H9 (cell line): ENCODE measurements around the gene NDRG4. TPM values are rescaled to one million over a fixed set of nuclear protein-coding genes. Genes with fewer than 3 reads are reported as not detected.

Experiments used
- DNase-seq: peaks from one replicate; pipeline ENCODE4 v3.0.0-alpha.2; 2017
- H2AFZ ChIP-seq: one replicate; pipeline ENCODE4 v1.6.1; 2013; ENCODE audit warnings: mild to moderate bottlenecking, low read length, control low read depth, moderate library complexity
- H2AK5ac ChIP-seq: 2 replicates; pipeline ENCODE4 v1.6.1; 2013; ENCODE audit warnings: low read length, control low read depth, mixed read lengths; ENCODE audit not compliant: insufficient read length
- H2BK120ac ChIP-seq: one replicate; pipeline ENCODE4 v1.6.1; 2013; ENCODE audit warnings: low read depth, mild to moderate bottlenecking, low read length, control low read depth, inconsistent platforms; ENCODE audit not compliant: poor library complexity, severe bottlenecking
- H2BK12ac ChIP-seq: 2 replicates; pipeline ENCODE4 v1.6.1; 2013; ENCODE audit warnings: low read length, control low read depth, mixed read lengths, low read depth; ENCODE audit not compliant: insufficient read length
- H2BK15ac ChIP-seq: 2 replicates; pipeline ENCODE4 v1.6.1; 2013; ENCODE audit warnings: low read depth, low read length, control low read depth
- H2BK20ac ChIP-seq: one replicate; pipeline ENCODE4 v1.6.1; 2013; ENCODE audit warnings: low read depth, mild to moderate bottlenecking, low read length, control low read depth, inconsistent platforms; ENCODE audit not compliant: poor library complexity, severe bottlenecking
- H2BK5ac ChIP-seq: 2 replicates; pipeline ENCODE4 v1.6.1; 2013; ENCODE audit warnings: low read length, control low read depth, mixed read lengths; ENCODE audit not compliant: insufficient read length
- H3K14ac ChIP-seq: 2 replicates; pipeline ENCODE4 v1.6.1; 2013; ENCODE audit warnings: low read length, control low read depth; ENCODE audit not compliant: insufficient read depth
- H3K18ac ChIP-seq: 2 replicates; pipeline ENCODE4 v1.6.1; 2013; ENCODE audit warnings: low read depth, mild to moderate bottlenecking, mixed read lengths, low read length, control low read depth; ENCODE audit not compliant: insufficient read length
- H3K23ac ChIP-seq: 2 replicates; pipeline ENCODE4 v1.6.1; 2013; ENCODE audit warnings: low read length, control low read depth, mixed read lengths, low read depth; ENCODE audit not compliant: insufficient read length
- H3K23me2 ChIP-seq: 2 replicates; pipeline ENCODE4 v1.6.1; 2013; ENCODE audit warnings: low read depth, mild to moderate bottlenecking, mixed read lengths, low read length, control low read depth; ENCODE audit not compliant: insufficient read length, poor library complexity, severe bottlenecking
- H3K27ac ChIP-seq: 2 replicates; pipeline ENCODE4 v1.5.1; 2013; ENCODE audit warnings: low read length, control low read depth, mixed read lengths, low read depth; ENCODE audit not compliant: insufficient read length
- H3K27me3 ChIP-seq: 2 replicates; pipeline ENCODE4 v1.6.1; 2013; ENCODE audit warnings: low read length, control low read depth, inconsistent platforms; ENCODE audit not compliant: insufficient read depth
- H3K4ac ChIP-seq: 2 replicates; pipeline ENCODE4 v1.6.1; 2013; ENCODE audit warnings: low read depth, mild to moderate bottlenecking, control low read depth, inconsistent platforms, low read length, moderate library complexity
- H3K4me1 ChIP-seq: 2 replicates; pipeline ENCODE4 v1.6.1; 2013; ENCODE audit warnings: low read length, control low read depth, inconsistent platforms; ENCODE audit not compliant: insufficient read depth
- H3K4me2 ChIP-seq: 2 replicates; pipeline ENCODE4 v1.6.1; 2013; ENCODE audit warnings: low read length, control low read depth, mixed read lengths; ENCODE audit not compliant: insufficient read length, insufficient read depth
- H3K56ac ChIP-seq: 2 replicates; pipeline ENCODE4 v1.6.1; 2013; ENCODE audit warnings: low read depth, mild to moderate bottlenecking, mixed read lengths, low read length, control low read depth; ENCODE audit not compliant: insufficient read length
- H3K79me1 ChIP-seq: 2 replicates; pipeline ENCODE4 v1.6.1; 2013; ENCODE audit warnings: low read depth, mild to moderate bottlenecking, moderate library complexity, low read length, control low read depth, inconsistent platforms; ENCODE audit not compliant: insufficient read depth, poor library complexity, severe bottlenecking
- H3K79me2 ChIP-seq: 2 replicates; pipeline ENCODE4 v1.6.1; 2013; ENCODE audit warnings: low read length, control low read depth, inconsistent platforms; ENCODE audit not compliant: insufficient read depth
- H3K9ac ChIP-seq: 2 replicates; pipeline ENCODE4 v1.6.1; 2013; ENCODE audit warnings: low read length, control low read depth, mixed read lengths; ENCODE audit not compliant: insufficient read length; ENCODE audit errors: extremely low read depth
- H3K9me3 ChIP-seq: one replicate; pipeline ENCODE4 v1.6.1; 2013; ENCODE audit warnings: low read depth, low read length, inconsistent platforms; ENCODE audit not compliant: control insufficient read depth
- H3T11ph ChIP-seq: one replicate; pipeline ENCODE4 v1.6.1; 2013; ENCODE audit warnings: mild to moderate bottlenecking, low read length, control low read depth, inconsistent platforms
- H4K20me1 ChIP-seq: one replicate; pipeline ENCODE4 v1.6.1; 2013; ENCODE audit not compliant: control insufficient read depth, insufficient read length, insufficient read depth
- H4K5ac ChIP-seq: 2 replicates; pipeline ENCODE4 v1.6.1; 2013; ENCODE audit warnings: low read depth, mild to moderate bottlenecking, mixed read lengths, low read length, control low read depth; ENCODE audit not compliant: insufficient read length
- H4K8ac ChIP-seq: replicated peaks from 2 replicates; pipeline ENCODE4 v1.6.1; 2013; ENCODE audit warnings: low read length, control low read depth, mixed read lengths, low read depth; ENCODE audit not compliant: insufficient read length
- H4K91ac ChIP-seq: 2 replicates; pipeline ENCODE4 v1.6.1; 2013; ENCODE audit warnings: low read depth, mild to moderate bottlenecking, moderate library complexity, mixed read lengths, low read length, control low read depth; ENCODE audit not compliant: insufficient read length
- H3K27ac Mint-ChIP-seq, 3 experiments: 2 replicates in 2 of 3; 3 replicates in 1 of 3; pipeline ENCODE4 v1.8.0; 2020 to 2021; ENCODE audit warnings: mixed read lengths in 3 of 3, mild to moderate bottlenecking in 1 of 3, moderate library complexity in 1 of 3
- H3K27me3 Mint-ChIP-seq: 2 replicates; pipeline ENCODE4 v1.8.0; 2021; ENCODE audit warnings: low read depth, mild to moderate bottlenecking, moderate library complexity, mixed read lengths
- H3K36me3 Mint-ChIP-seq, 3 experiments: 2 replicates in 2 of 3; 3 replicates in 1 of 3; pipeline ENCODE4 v1.8.0; 2020 to 2021; ENCODE audit warnings: low read depth in 3 of 3, mixed read lengths in 3 of 3; ENCODE audit not compliant: insufficient read depth in 1 of 3
- H3K4me1 Mint-ChIP-seq, 2 experiments: 2 replicates each; pipeline ENCODE4 v1.8.0; 2020; ENCODE audit warnings: mixed read lengths in 2 of 2
- H3K4me3 Mint-ChIP-seq, 2 experiments: 2 replicates in 1 of 2; 3 replicates in 1 of 2; pipeline ENCODE4 v1.8.0; 2020 to 2021; ENCODE audit warnings: mild to moderate bottlenecking in 2 of 2, mixed read lengths in 2 of 2, moderate library complexity in 1 of 2
- H3K9me3 Mint-ChIP-seq, 2 experiments: 2 replicates in 1 of 2; 3 replicates in 1 of 2; pipeline ENCODE4 v1.8.0; 2020; ENCODE audit warnings: mild to moderate bottlenecking in 2 of 2, mixed read lengths in 2 of 2, moderate library complexity in 1 of 2
- CTCF ChIP-seq: fragments of 200-600 bp; sonication (generic); conservative IDR thresholded peaks from 3 replicates; pipeline ENCODE4 v1.8.0; 2021; ENCODE audit warnings: antibody characterized with exemption, mild to moderate bottlenecking
- WGBS: extraction: QIAGEN DNeasy Blood & Tissue Kit; methylation state at CpG from one replicate; pipeline ENCODE4 v1.1.7; 2013; ENCODE audit warnings: missing lambda C conversion rate, low lambda C conversion rate, mixed read lengths; ENCODE audit not compliant: insufficient read length; ENCODE audit errors: extremely low coverage; 5-methylcytosine and 5-hydroxymethylcytosine counted together
- long read RNA-seq: library from polyadenylated mRNA; unstranded; transcript quantifications from one replicate; pipeline ENCODE4 v2.0.0, GENCODE V29; 2020
- total RNA-seq: library from RNA; stranded (reverse); gene quantifications from 2 replicates; pipeline ENCODE4 v1.2.1, GENCODE V29; 2021

The NDRG4 gene, protein sequence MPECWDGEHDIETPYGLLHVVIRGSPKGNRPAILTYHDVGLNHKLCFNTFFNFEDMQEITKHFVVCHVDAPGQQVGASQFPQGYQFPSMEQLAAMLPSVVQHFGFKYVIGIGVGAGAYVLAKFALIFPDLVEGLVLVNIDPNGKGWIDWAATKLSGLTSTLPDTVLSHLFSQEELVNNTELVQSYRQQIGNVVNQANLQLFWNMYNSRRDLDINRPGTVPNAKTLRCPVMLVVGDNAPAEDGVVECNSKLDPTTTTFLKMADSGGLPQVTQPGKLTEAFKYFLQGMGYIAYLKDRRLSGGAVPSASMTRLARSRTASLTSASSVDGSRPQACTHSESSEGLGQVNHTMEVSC
- total RNA-seq = 17.0 and 18.6 TPM in 2 replicates
- long read RNA-seq, transcript NDRG4-219 (1 exons, 2,700 nt) = minor isoform, 7 of 59 reads
- long read RNA-seq, transcript NDRG4-202 (15 exons, 1,375 nt) = minor isoform, 11 of 59 reads
- long read RNA-seq, transcript NDRG4-236 (14 exons, 3,265 nt) = major isoform, 29 of 59 reads
- long read RNA-seq, partial matches to known transcripts = 1 of 59 reads
- long read RNA-seq, other reads (novel, unspliced or antisense) = 5 of 59 reads

GRCh38 chr16:58499615-58500351, at the start of gene NDRG4:
Gene NDRG4 (plus strand): TSS chr16:58500143. CDS start chr16:58500249, 106 bp downstream.
- DNase-seq = peak; percentile 97
- Histone ChIP-seq H3K23me2 (peaks cover 20% of the 10 kb centered on the region), H2BK120ac (no peak within 1 kb of the TSS), H2BK20ac (no peak within 1 kb of the TSS), H4K91ac (no peak within 1 kb of the TSS), H2BK15ac (no peak within 1 kb of the TSS), H3K14ac (no peak within 1 kb of the TSS), H4K20me1 (no peaks in the 10 kb centered on the region), H2BK12ac (no peak within 1 kb of the TSS), H3K79me2 (no peaks in the 10 kb centered on the region), H2BK5ac (no peak within 1 kb of the TSS), H3K18ac (peak within 1 kb of the TSS; percentile 24), H4K8ac (no peak within 1 kb of the TSS), H2AFZ (no peak within 1 kb of the TSS), H3K23ac (no peak within 1 kb of the TSS), H3K27ac (no peak within 1 kb of the TSS), H3T11ph (no peak within 1 kb of the TSS), H3K4me2 (peak within 1 kb of the TSS; percentile 78), H4K5ac (no peak within 1 kb of the TSS), H3K56ac (no peak within 1 kb of the TSS), H2AK5ac (no peak within 1 kb of the TSS), H3K4ac (no peak within 1 kb of the TSS), H3K27me3 (no peaks in the 10 kb centered on the region), H3K9me3 (no peaks in the 10 kb centered on the region), H3K4me1 (peaks cover 3% of the 10 kb centered on the region; the same call in 1 of the 2 replicates), H3K9ac (no peak within 1 kb of the TSS), H3K79me1 (no peaks in the 10 kb centered on the region)
- no peaks in the 10 kb centered on the region for H3K36me3 Mint-ChIP-seq
- H3K27me3 Mint-ChIP-seq = peaks cover 41% of the 10 kb centered on the region
- H3K27ac Mint-ChIP-seq = peak within 1 kb of the TSS in 2 of 3 experiments; percentile 61 to 65; a peak in 2 of 7 replicates
- no CpG with 5 or more reads among the region's 24 CpGs for WGBS
- TF ChIP-seq CTCF = no peak
- peaks cover 18 to 35% of the 10 kb centered on the region in 2 experiments for H3K4me1 Mint-ChIP-seq
- H3K9me3 Mint-ChIP-seq = no peaks in the 10 kb centered on the region; a peak in 1 of 5 replicates
- peak within 1 kb of the TSS; percentile 76 to 93 for H3K4me3 Mint-ChIP-seq
